Smooth muscle cell (in vitro differentiated cells): ENCODE results near the gene ITGBL1. TPM values are rescaled to one million over a fixed set of nuclear protein-coding genes. Genes with fewer than 3 reads are reported as not detected.

Source experiments
- DNase-seq: peaks from one replicate; lab custom pipeline; 2025; ENCODE audit not compliant: unreplicated experiment; lab: John Stamatoyannopoulos, UW
- H2AFZ ChIP-seq: fragments of 200-600 bp; sonication (generic); 2 replicates; pipeline ENCODE4 v1.6.0; 2016; ENCODE audit warnings: antibody characterized with exemption, low read depth, mild to moderate bottlenecking
- H3F3A ChIP-seq: fragments of 200-600 bp; sonication (generic); 2 replicates; pipeline ENCODE4 v1.6.0; 2017; ENCODE audit warnings: antibody characterized with exemption, low read depth
- H3K27ac ChIP-seq: fragments of 200-600 bp; sonication (generic); 2 replicates; pipeline ENCODE4 v1.5.1; 2016; ENCODE audit warnings: low read depth, mild to moderate bottlenecking
- H3K27me3 ChIP-seq: fragments of 200-600 bp; sonication (generic); 2 replicates; pipeline ENCODE4 v1.6.1; 2016; ENCODE audit warnings: low read depth, mild to moderate bottlenecking
- H3K36me3 ChIP-seq: fragments of 200-600 bp; sonication (generic); 2 replicates; pipeline ENCODE4 v1.5.1; 2016; ENCODE audit warnings: low read depth
- H3K4me1 ChIP-seq: fragments of 200-600 bp; sonication (generic); 2 replicates; pipeline ENCODE4 v1.5.1; 2016; ENCODE audit warnings: low read depth
- H3K4me2 ChIP-seq: fragments of 200-600 bp; sonication (generic); 2 replicates; pipeline ENCODE4 v1.6.0; 2016; ENCODE audit warnings: mild to moderate bottlenecking
- H3K4me3 ChIP-seq: fragments of 200-600 bp; sonication (generic); 2 replicates; pipeline ENCODE4 v1.5.1; 2016; ENCODE audit warnings: mild to moderate bottlenecking
- H3K79me2 ChIP-seq: fragments of 200-600 bp; sonication (generic); 2 replicates; pipeline ENCODE4 v1.6.0; 2016; ENCODE audit warnings: low read depth, mild to moderate bottlenecking
- H3K9ac ChIP-seq: fragments of 200-600 bp; sonication (generic); 2 replicates; pipeline ENCODE4 v1.6.0; 2016; ENCODE audit warnings: low read depth
- H3K9me3 ChIP-seq: fragments of 200-600 bp; sonication (generic); replicated peaks from 2 replicates; pipeline ENCODE4 v1.5.1; 2016; ENCODE audit warnings: low read depth
- H4K20me1 ChIP-seq: fragments of 200-600 bp; sonication (generic); 2 replicates; pipeline ENCODE4 v1.6.0; 2016; ENCODE audit warnings: low read depth
- WGBS: methylation state at CpG from one replicate; pipeline ENCODE4 v1.1.7; 2016; ENCODE audit warnings: low lambda C conversion rate; 5-methylcytosine and 5-hydroxymethylcytosine counted together
- polyA plus RNA-seq: library from polyadenylated mRNA; unstranded; fragments of >200 nt; fragmentation: Nextera tagmentation; extraction: Ambion mirVana; gene quantifications from 2 replicates; pipeline ENCODE4 v1.2.1, GENCODE V29; 2016
- total RNA-seq: library from RNA; depleted of rRNA; stranded (reverse); fragments of >200 nt; gene quantifications from 2 replicates; pipeline ENCODE4 v1.2.3, GENCODE V29; 2014
- TF ChIP-seq, protein P1 (sequence below): fragments of 200-600 bp; sonication (generic); IDR thresholded peaks from 2 replicates; pipeline ENCODE4 v1.5.1; 2017; ENCODE audit warnings: borderline replicate concordance, mild to moderate bottlenecking, antibody characterized with exemption; ENCODE audit not compliant: insufficient read depth, poor library complexity, severe bottlenecking

Gene ITGBL1
- total and polyA plus RNA-seq, 2 experiments from 2014 or later = 0.29 TPM; not detected in 1

DNA sequence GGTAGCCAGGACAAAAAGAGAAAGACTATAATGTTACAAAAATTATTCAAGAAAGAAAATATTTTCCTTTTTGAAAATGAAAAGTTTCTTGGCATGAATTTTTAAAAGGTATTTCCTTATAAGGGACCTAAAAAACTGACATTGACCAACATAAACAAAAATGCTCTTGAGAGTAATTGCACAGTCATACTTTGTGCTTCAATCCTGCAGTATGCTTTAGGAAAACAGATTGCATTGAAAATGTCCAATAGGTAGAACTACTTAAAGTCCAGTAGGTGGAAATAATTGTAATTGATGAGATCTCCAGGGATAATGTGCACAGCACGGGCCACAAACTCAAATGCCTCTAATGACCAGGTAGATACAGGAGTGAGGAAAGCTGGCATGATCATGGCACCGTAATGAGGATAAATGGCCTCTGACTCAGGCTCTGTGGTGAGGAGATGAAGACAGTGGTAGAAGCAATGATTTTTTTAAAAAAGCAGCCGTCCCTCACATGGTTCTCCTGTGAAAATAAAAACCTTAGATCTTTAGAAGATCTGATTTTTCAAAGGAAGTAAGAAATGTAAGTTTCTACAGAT lies 278.0 kb downstream of the ITGBL1 start:
- H3K79me2 ChIP-seq = no peaks in the 10 kb centered on the region
- H4K20me1 ChIP-seq = no peaks in the 10 kb centered on the region
- no peak overlapping the region for H3K4me2 ChIP-seq
- H3F3A ChIP-seq = no peaks in the 10 kb centered on the region
- H3K4me3 ChIP-seq = no peak overlapping the region
- no peaks in the 10 kb centered on the region for H3K36me3 ChIP-seq
- no peak overlapping the region for H3K9ac ChIP-seq
- H3K9me3 ChIP-seq = no peaks in the 10 kb centered on the region
- no peak for DNase-seq
- TF ChIP-seq, protein P1, sequence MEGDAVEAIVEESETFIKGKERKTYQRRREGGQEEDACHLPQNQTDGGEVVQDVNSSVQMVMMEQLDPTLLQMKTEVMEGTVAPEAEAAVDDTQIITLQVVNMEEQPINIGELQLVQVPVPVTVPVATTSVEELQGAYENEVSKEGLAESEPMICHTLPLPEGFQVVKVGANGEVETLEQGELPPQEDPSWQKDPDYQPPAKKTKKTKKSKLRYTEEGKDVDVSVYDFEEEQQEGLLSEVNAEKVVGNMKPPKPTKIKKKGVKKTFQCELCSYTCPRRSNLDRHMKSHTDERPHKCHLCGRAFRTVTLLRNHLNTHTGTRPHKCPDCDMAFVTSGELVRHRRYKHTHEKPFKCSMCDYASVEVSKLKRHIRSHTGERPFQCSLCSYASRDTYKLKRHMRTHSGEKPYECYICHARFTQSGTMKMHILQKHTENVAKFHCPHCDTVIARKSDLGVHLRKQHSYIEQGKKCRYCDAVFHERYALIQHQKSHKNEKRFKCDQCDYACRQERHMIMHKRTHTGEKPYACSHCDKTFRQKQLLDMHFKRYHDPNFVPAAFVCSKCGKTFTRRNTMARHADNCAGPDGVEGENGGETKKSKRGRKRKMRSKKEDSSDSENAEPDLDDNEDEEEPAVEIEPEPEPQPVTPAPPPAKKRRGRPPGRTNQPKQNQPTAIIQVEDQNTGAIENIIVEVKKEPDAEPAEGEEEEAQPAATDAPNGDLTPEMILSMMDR = no peak
- no peaks in the 10 kb centered on the region for H3K4me1 ChIP-seq
- no peak overlapping the region for H3K27ac ChIP-seq
- 89% methylated on average over 3 of the region's 3 CpGs for WGBS
- no peaks in the 10 kb centered on the region for H3K27me3 ChIP-seq
- H2AFZ ChIP-seq = no peak overlapping the region

DNA sequence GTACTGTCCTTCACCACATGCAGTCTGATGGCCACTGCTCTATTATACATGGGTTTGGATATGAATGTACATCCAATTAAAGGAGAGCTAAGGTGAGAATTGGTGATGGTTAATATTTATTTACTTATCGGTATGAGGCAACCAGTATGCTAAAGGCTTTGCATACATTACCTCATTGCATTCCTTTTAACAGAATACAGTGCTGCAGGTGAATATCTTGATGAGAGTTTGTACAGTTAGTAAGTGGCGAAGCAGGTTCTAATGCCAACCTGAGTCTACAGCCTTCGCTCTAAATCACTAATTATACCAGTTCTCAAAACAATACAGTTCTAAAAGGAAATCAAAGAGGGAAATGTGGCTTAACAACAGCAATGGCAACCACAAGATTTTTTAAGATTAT lies 284.1 kb downstream of the ITGBL1 start:
- Histone ChIP-seq H4K20me1 (no peaks in the 10 kb centered on the region), H3K36me3 (no peaks in the 10 kb centered on the region), H3K27ac (no peak overlapping the region), H3K27me3 (no peaks in the 10 kb centered on the region), H3K4me3 (no peak overlapping the region), H3K9ac (no peak overlapping the region), H2AFZ (no peak overlapping the region), H3K4me2 (no peak overlapping the region), H3K9me3 (no peaks in the 10 kb centered on the region), H3F3A (no peaks in the 10 kb centered on the region), H3K4me1 (no peaks in the 10 kb centered on the region), H3K79me2 (no peaks in the 10 kb centered on the region)
- 63% methylated on average over 3 of the region's 3 CpGs for WGBS
- TF ChIP-seq, protein P1 = no peak
- DNase-seq = no peak

DNA sequence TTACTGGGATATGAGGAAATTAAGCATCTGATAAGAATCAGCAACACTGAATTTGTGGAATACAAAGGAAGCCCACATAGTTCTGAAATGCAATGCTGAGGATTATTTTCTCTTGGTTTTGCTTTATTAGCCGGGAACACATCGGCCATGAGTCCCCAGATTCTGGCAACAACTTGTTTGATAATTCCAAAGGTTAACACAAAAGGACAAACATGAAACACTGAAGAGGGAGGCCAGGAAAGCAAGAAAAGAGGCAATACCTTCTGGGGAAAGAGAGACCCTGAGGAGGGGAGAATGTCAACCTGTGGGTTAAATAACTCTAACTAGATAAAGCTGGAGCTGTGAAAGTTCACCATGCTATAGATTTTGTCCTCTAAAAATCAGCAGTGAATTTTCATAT lies 285.9 kb downstream of the ITGBL1 start:
- WGBS = 98% methylated on average over 2 of the region's 2 CpGs
- Histone ChIP-seq H3K27ac (no peak overlapping the region), H2AFZ (no peak overlapping the region), H3K4me1 (no peaks in the 10 kb centered on the region), H4K20me1 (no peaks in the 10 kb centered on the region), H3K4me3 (no peak overlapping the region), H3K36me3 (no peaks in the 10 kb centered on the region), H3K79me2 (no peaks in the 10 kb centered on the region), H3K9me3 (no peaks in the 10 kb centered on the region), H3K4me2 (no peak overlapping the region), H3K9ac (no peak overlapping the region), H3F3A (no peaks in the 10 kb centered on the region), H3K27me3 (no peaks in the 10 kb centered on the region)
- TF ChIP-seq, protein P1 = no peak
- DNase-seq = no peak
